GM12874 (cell line): ENCODE results near the gene EDC4.

Experiments used
- CTCF ChIP-seq: IDR thresholded peaks from 2 replicates; pipeline ENCODE4 v1.5.1; 2011; ENCODE audit warnings: low read depth, mild to moderate bottlenecking, control low read depth, low read length, moderate library complexity; ENCODE audit not compliant: insufficient read depth

EDC4 gene

GRCh38 chr16:67845291-67846062, 27.4 kb upstream of the EDC4 start:
- no peak for TF ChIP-seq CTCF

GRCh38 chr16:67846063-67846319, 26.9 kb upstream of the EDC4 start:
- no peak for TF ChIP-seq CTCF

GRCh38 chr16:67846320-67847063, 26.4 kb upstream of the EDC4 start, which contains the start of gene NUTF2:
Gene NUTF2 (plus strand): TSS chr16:67846933. CDS start chr16:67865131, 18,198 bp downstream.
- TF ChIP-seq CTCF: no peak

- no peak for TF ChIP-seq CTCF
Measured at GRCh38 chr16:67847064-67847861, 25.6 kb upstream of the EDC4 start, which contains the start of gene CENPT. Gene CENPT (minus strand): TSS chr16:67847693. CDS start chr16:67833859, 13,834 bp downstream.

GRCh38 chr16:67848118-67848517, 24.7 kb upstream of the EDC4 start:
- TF ChIP-seq CTCF: no peak

GRCh38 chr16:67853670-67854069, 19.2 kb upstream of the EDC4 start:
- no peak for TF ChIP-seq CTCF

GRCh38 chr16:67855789-67856188, 17.1 kb upstream of the EDC4 start:
- TF ChIP-seq CTCF: no peak
